Mesothelial cell of epicardium (in vitro differentiated cells): ENCODE results near the gene APBB1IP. TPM values are rescaled to one million over a fixed set of nuclear protein-coding genes. Genes with fewer than 3 reads are reported as not detected.

Experiments
- DNase-seq, 2 experiments: peaks; one replicate each; pipeline ENCODE4 v3.0.0; 2021; ENCODE audit warnings: low spot score in 2 of 2; ENCODE audit not compliant: unreplicated experiment in 2 of 2
- H3K27ac Mint-ChIP-seq: 2 replicates; pipeline ENCODE4 v1.8.0; 2021; ENCODE audit warnings: mixed read lengths
- H3K27me3 Mint-ChIP-seq: 2 replicates; pipeline ENCODE4 v1.8.0; 2021; ENCODE audit warnings: low read depth, mixed read lengths
- H3K36me3 Mint-ChIP-seq: 2 replicates; pipeline ENCODE4 v1.8.0; 2021; ENCODE audit warnings: mixed read lengths
- H3K4me1 Mint-ChIP-seq: 2 replicates; pipeline ENCODE4 v1.8.0; 2021; ENCODE audit warnings: mixed read lengths
- H3K4me3 Mint-ChIP-seq: 2 replicates; pipeline ENCODE4 v1.8.0; 2021; ENCODE audit warnings: mild to moderate bottlenecking, moderate library complexity, mixed read lengths
- H3K9me3 Mint-ChIP-seq: 2 replicates; pipeline ENCODE4 v1.8.0; 2021; ENCODE audit warnings: mixed read lengths
- CTCF ChIP-seq: fragments of 200-600 bp; sonication (generic); IDR thresholded peaks from one replicate; pipeline ENCODE4 v1.5.0; 2021; ENCODE audit warnings: antibody characterized with exemption; ENCODE audit not compliant: unreplicated experiment
- total RNA-seq: library from RNA; stranded (reverse); gene quantifications from 3 replicates; pipeline ENCODE4 v1.2.1, GENCODE V29; 2021

Gene APBB1IP
- total RNA-seq, 1 donor from 2014 or later = 0.22 TPM

DNA sequence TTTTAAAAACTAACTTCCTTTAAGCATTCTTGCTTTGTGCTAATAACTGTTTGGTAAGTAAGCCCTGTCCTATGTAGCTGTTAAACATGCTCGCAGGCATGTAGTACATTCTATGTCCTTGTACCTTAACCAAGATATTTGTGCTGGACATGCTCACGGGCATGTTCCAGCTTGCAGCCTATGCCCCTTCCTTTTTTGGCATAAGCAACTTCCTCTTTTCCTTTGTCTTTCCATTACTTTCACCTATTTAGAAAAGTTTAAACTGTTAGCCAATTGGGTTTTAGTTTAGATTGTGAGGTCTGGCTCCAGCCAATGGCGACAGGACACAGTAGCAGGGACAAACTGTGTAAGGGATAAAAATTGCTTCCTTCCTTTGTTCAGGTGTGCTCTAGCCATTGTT lies 14.4 kb upstream of the APBB1IP start:
- no peak for DNase-seq
- peaks cover 5% of the 10 kb centered on the region for H3K9me3 Mint-ChIP-seq
- no peak overlapping the region for H3K27ac Mint-ChIP-seq
- no peak for TF ChIP-seq CTCF
- no peaks in the 10 kb centered on the region for H3K4me1 Mint-ChIP-seq
- no peaks in the 10 kb centered on the region for H3K27me3 Mint-ChIP-seq
- H3K4me3 Mint-ChIP-seq = no peak overlapping the region
- H3K36me3 Mint-ChIP-seq = no peaks in the 10 kb centered on the region

DNA sequence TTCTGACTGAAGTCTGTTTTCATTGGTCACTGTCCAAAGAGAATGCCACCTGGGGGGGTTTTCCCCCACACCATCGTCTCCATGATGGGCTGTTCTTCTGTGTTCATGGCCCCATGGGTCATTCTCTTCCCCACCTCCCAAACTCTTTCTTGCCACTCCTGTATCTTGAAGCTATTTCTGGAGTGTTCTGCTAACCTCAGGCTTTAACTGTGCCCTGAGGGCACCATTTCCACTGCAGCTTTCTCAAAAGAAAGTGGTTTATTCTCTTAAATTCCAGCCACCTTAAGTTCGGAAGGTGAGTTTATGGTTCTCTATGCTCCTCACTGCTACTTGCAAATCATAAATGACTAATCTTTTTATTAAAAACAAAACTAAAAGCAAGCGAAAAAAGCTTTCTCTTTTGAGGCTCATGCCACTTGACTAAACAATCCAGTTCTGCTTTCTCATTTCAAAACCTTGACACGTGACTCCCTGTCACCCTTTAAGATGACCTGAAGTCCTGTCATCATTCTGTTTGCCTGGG lies 7.4 kb upstream of the APBB1IP start:
- H3K27ac Mint-ChIP-seq = no peak overlapping the region
- no peaks in the 10 kb centered on the region for H3K4me1 Mint-ChIP-seq
- no peak overlapping the region for H3K4me3 Mint-ChIP-seq
- no peaks in the 10 kb centered on the region for H3K36me3 Mint-ChIP-seq
- TF ChIP-seq CTCF = no peak
- no peaks in the 10 kb centered on the region for H3K9me3 Mint-ChIP-seq
- DNase-seq = no peak
- no peaks in the 10 kb centered on the region for H3K27me3 Mint-ChIP-seq

DNA sequence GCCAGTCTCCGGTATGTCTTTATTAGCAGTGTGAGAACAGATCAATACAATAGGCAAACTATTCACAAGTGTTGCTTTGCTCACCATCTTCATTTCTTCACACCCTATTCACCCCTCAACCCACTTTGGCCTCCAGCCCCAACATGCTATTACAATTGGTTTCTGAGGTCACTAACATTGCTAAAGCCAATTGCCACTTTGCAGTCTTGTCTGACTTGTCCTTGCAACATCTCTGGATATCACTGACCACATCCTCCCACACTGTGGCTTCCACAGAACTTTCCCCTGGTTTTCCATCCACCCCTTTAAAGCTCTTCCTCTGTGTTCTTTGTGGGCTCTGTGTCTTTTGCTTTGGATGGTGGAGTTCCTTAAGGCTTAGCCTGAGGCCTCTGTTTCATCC lies 5.2 kb upstream of the APBB1IP start:
- H3K27ac Mint-ChIP-seq = no peak overlapping the region
- no peak overlapping the region for H3K4me3 Mint-ChIP-seq
- H3K36me3 Mint-ChIP-seq = no peaks in the 10 kb centered on the region
- no peak for DNase-seq
- no peaks in the 10 kb centered on the region for H3K9me3 Mint-ChIP-seq
- no peak for TF ChIP-seq CTCF
- peaks cover 3% of the 10 kb centered on the region for H3K4me1 Mint-ChIP-seq
- peaks cover 16% of the 10 kb centered on the region for H3K27me3 Mint-ChIP-seq

GRCh38 chr10:26435852-26436251 lies 2.3 kb upstream of the APBB1IP start:
- peaks cover 3% of the 10 kb centered on the region for H3K4me1 Mint-ChIP-seq
- no peak overlapping the region for H3K27ac Mint-ChIP-seq
- H3K36me3 Mint-ChIP-seq = no peaks in the 10 kb centered on the region
- no peak for DNase-seq
- no peaks in the 10 kb centered on the region for H3K9me3 Mint-ChIP-seq
- no peak overlapping the region for H3K4me3 Mint-ChIP-seq
- TF ChIP-seq CTCF = no peak
- peaks cover 34% of the 10 kb centered on the region for H3K27me3 Mint-ChIP-seq

DNA sequence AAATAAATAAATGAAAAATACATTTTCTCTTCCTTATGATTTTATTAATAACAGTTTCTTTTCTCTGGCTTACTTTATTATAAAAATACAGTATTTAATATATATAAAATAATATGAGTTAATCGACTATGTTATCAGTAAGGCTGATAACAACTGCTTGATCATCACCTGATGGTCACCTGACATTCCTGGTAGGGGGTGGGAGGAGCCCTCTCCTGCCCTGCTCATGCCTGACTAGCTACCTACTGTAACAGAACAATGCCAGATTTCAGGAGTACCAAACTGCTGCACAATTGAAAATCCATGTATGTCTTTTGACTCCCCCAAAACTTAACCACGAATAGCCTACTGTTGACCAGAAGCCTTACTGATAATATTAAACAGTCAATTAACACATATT lies 1.3 kb upstream of the APBB1IP start:
- peaks cover 3% of the 10 kb centered on the region for H3K4me1 Mint-ChIP-seq
- H3K27me3 Mint-ChIP-seq = peaks cover 34% of the 10 kb centered on the region
- TF ChIP-seq CTCF = no peak

More for the DNA sequence above, 1.3 kb upstream of the APBB1IP start:
- Mint-ChIP-seq H3K4me3 (no peak overlapping the region), H3K27ac (no peak overlapping the region), H3K9me3 (no peaks in the 10 kb centered on the region), H3K36me3 (no peaks in the 10 kb centered on the region)
- no peak for DNase-seq
